ENCODE measurements around the gene ATP5IF1. TPM values are rescaled to one million over a fixed set of nuclear protein-coding genes. Genes with fewer than 3 reads are reported as not detected.
A peak's percentile ranks its signal among the peaks of the same experiment; 100 is the strongest.

Gene ATP5IF1
- total and polyA plus RNA-seq, 9 of the 15 experiments (the other 6 are each of a cell fraction or from before 2014, with no cell fraction given), result 292 to 1,422 (median 388) TPM

DNA sequence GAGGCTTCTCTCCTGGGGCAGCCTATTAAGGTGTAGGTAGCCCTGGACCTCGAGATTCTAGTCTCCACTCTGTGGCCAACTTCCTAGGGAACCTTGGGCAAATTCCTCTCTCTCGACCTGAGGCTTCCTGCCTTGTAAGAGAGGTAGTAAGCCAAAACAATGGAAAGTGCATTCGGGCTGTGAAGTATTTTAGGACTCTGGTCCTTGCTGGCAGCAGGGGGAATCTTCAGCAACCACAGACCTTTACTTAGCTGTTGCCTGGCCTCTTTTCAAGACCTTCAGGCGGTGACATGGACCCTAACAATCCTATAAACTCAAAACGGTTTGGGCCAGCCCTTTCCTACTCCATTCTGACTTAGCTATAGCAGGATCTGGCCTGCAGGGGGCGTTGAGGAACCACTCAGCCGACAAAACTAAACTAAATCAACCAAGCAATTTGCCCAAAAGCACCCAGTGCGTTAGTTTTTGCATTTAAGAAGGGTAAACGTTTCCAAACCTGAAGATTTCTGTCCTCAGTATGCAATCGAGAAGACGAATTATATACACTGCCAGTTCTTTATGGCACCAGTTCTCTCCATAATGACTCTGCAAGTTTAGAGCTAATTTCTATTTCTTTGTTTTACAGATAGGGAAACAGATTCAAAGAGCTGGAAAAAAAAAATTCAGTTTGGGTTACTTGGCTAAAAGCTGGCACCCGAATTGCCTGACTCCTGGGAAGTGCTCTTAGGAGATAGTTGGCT lies 12.5 kb downstream of the ATP5IF1 start (continued):
- TF ChIP-seq PRDM10 (IDR thresholded peaks at IDR 0.05; ENCODE audit: partially characterized antibody), result no peak
- TF ChIP-seq NONO (IDR thresholded peaks at IDR 0.05; ENCODE audit: low read depth in 2 of 2, low read length in 1 of 2), result no peak
- 0 out of 2 replicates have a peak, but pooled peaks have one; percentile 13 for TF ChIP-seq GTF2F1 (IDR thresholded peaks at IDR 0.05; ENCODE audit: low read depth, low read length)
- TF ChIP-seq CHD2 (IDR thresholded peaks at IDR 0.05; ENCODE audit: low read depth, low read length), result no peak; the same call in 1 of the 2 replicates
- no peak for TF ChIP-seq GTF2B (IDR thresholded peaks at IDR 0.05; ENCODE audit: extremely low read depth, insufficient read length)
- no peak for TF ChIP-seq RBM15 (IDR thresholded peaks at IDR 0.05; ENCODE audit: insufficient read depth, low read length)
- TF ChIP-seq, protein P1, sequence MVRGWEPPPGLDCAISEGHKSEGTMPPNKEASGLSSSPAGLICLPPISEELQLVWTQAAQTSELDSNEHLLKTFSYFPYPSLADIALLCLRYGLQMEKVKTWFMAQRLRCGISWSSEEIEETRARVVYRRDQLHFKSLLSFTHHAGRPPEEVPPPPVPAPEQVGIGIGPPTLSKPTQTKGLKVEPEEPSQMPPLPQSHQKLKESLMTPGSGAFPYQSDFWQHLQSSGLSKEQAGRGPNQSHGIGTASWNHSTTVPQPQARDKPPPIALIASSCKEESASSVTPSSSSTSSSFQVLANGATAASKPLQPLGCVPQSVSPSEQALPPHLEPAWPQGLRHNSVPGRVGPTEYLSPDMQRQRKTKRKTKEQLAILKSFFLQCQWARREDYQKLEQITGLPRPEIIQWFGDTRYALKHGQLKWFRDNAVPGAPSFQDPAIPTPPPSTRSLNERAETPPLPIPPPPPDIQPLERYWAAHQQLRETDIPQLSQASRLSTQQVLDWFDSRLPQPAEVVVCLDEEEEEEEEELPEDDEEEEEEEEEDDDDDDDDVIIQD (CRISPR knock-in tag; IDR thresholded peaks at IDR 0.05), result no peak
- TF ChIP-seq ZNF707 (CRISPR knock-in tag; conservative IDR thresholded peaks at IDR 0.05), result no peak
- TF ChIP-seq, protein P2, sequence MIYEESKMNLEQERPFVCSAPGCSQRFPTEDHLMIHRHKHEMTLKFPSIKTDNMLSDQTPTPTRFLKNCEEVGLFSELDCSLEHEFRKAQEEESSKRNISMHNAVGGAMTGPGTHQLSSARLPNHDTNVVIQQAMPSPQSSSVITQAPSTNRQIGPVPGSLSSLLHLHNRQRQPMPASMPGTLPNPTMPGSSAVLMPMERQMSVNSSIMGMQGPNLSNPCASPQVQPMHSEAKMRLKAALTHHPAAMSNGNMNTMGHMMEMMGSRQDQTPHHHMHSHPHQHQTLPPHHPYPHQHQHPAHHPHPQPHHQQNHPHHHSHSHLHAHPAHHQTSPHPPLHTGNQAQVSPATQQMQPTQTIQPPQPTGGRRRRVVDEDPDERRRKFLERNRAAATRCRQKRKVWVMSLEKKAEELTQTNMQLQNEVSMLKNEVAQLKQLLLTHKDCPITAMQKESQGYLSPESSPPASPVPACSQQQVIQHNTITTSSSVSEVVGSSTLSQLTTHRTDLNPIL (CRISPR knock-in tag; IDR thresholded peaks at IDR 0.05), result no peak
- TF ChIP-seq STAT5A (IDR thresholded peaks at IDR 0.05; ENCODE audit: borderline replicate concordance, low read length), result no peak
- TF ChIP-seq ZC3H4 (CRISPR knock-in tag; IDR thresholded peaks at IDR 0.05; ENCODE audit: borderline replicate concordance), result no peak
- no peak for TF ChIP-seq FOXK1 (CRISPR knock-in tag; IDR thresholded peaks at IDR 0.05; ENCODE audit: borderline replicate concordance)
- no peak for TF ChIP-seq TOE1 (IDR thresholded peaks at IDR 0.05; ENCODE audit: borderline replicate concordance)
- TF ChIP-seq TOE1 (CRISPR knock-in tag; IDR thresholded peaks at IDR 0.05; ENCODE audit: borderline replicate concordance, low read depth), result no peak
- peak; percentile 66 for TF ChIP-seq NFE2 (IDR thresholded peaks at IDR 0.05; ENCODE audit: low read depth)
- TF ChIP-seq ETV5 (CRISPR knock-in tag; IDR thresholded peaks at IDR 0.05; ENCODE audit: low read depth), result no peak
- no peak for TF ChIP-seq USF2 (CRISPR knock-in tag; IDR thresholded peaks at IDR 0.05)

Measured in K562 (cell line).